ENCODE measurements around the gene HS3ST2.
"Not testable (repeated sequence)": the region's sequence is repeated elsewhere in the genome, so short reads cannot be mapped to it uniquely, and the experiment has no call there.

Gene HS3ST2

GRCh38 chr16:22814711-22815105, 746 bp downstream of the HS3ST2 start:
- DNase-seq: no peak

- DNase-seq: no peak
Observed at GRCh38 chr16:22815863-22816262, 1.9 kb downstream of the HS3ST2 start.

- DNase-seq: no peak
Observed at GRCh38 chr16:22816475-22816874, 2.5 kb downstream of the HS3ST2 start.

GRCh38 chr16:22818736-22819135, 4.8 kb downstream of the HS3ST2 start:
- not testable (repeated sequence) for DNase-seq

- DNase-seq: no peak
Observed at GRCh38 chr16:22838681-22839080, 24.7 kb downstream of the HS3ST2 start.

- DNase-seq: not testable (repeated sequence)
Observed at GRCh38 chr16:22842031-22842430, 28.1 kb downstream of the HS3ST2 start.

- no peak for DNase-seq
Observed at GRCh38 chr16:22843122-22843521, 29.2 kb downstream of the HS3ST2 start.

- no peak for DNase-seq
Observed at GRCh38 chr16:22843856-22844255, 29.9 kb downstream of the HS3ST2 start.

GRCh38 chr16:22844416-22844815, 30.5 kb downstream of the HS3ST2 start:
- DNase-seq: no peak

GRCh38 chr16:22847100-22847499, 33.1 kb downstream of the HS3ST2 start:
- DNase-seq: no peak

- no peak for DNase-seq
Observed at GRCh38 chr16:22847690-22848089, 33.7 kb downstream of the HS3ST2 start.

- DNase-seq: no peak
Observed at GRCh38 chr16:22848451-22848850, 34.5 kb downstream of the HS3ST2 start.

- no peak for DNase-seq
Observed at GRCh38 chr16:22849517-22849916, 35.6 kb downstream of the HS3ST2 start.

- no peak for DNase-seq
Observed at GRCh38 chr16:22855231-22855630, 41.3 kb downstream of the HS3ST2 start.

- no peak for DNase-seq
Observed at GRCh38 chr16:22857296-22858025, 43.5 kb downstream of the HS3ST2 start.

GRCh38 chr16:22859925-22860324, 46.0 kb downstream of the HS3ST2 start:
- DNase-seq: no peak

GRCh38 chr16:22861580-22861979, 47.6 kb downstream of the HS3ST2 start:
- no peak for DNase-seq

GRCh38 chr16:22862046-22862445, 48.1 kb downstream of the HS3ST2 start:
- no peak for DNase-seq

GRCh38 chr16:22864375-22864774, 50.4 kb downstream of the HS3ST2 start:
- DNase-seq: no peak

GRCh38 chr16:22868593-22869224, 54.7 kb downstream of the HS3ST2 start:
- no peak for DNase-seq

- no peak for DNase-seq
Observed at GRCh38 chr16:22871861-22872260, 57.9 kb downstream of the HS3ST2 start.

GRCh38 chr16:22874394-22874793, 60.4 kb downstream of the HS3ST2 start:
- no peak for DNase-seq

GRCh38 chr16:22878955-22879354, 65.0 kb downstream of the HS3ST2 start:
- no peak for DNase-seq

- DNase-seq: no peak
Observed at GRCh38 chr16:22879466-22879865, 65.5 kb downstream of the HS3ST2 start.

- DNase-seq: no peak
Observed at GRCh38 chr16:22882981-22883380, 69.0 kb downstream of the HS3ST2 start.

All from fibroblast of skin of right quadriceps (primary cell).